ENCODE measurements around the gene BRSK1.

BRSK1 gene

DNA sequence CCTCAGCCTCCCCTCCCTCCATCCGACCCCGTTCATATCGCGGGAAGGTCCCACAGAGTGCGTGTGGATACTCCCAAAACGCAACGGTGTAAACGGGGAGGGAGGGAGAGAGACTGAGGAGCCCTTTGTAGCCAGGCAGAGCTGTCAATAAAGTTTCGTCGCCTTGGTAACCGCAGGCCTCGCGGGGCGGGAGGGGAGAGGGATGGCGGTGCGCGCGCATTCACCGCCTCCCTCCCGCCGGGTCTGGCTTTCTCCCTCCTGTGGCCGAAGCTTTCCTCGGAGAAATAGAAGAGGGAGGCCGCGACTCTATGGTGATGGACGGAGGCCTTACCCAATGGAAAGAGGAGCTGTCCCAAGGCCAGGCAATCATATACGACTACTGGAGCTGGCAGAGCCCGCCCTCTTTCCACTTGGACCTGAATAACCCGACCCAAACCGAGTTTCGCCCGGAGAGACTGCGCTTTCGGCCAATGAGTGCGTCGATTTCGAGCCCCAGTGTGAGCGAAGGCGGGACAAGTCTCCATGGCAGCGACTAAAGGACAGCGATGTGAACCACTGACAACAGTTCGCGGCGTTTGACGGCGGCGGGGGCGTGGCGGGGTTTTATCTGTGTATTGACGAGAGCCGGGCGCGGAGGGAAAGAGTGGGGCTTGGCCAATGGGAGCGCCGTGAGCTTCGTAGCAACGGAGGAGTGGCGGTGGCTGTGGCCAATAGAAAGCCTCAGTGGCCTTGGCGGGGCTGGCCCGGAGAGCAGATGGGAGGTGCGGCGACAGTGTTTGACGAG, 55.5 kb downstream of the BRSK1 start, which contains the start of gene KMT5C:
Gene KMT5C (plus strand): TSS at position 772 of the 784 bp plus-strand sequence. CDS start 2,061 bp downstream, outside the sequence.
- peak; percentile 99 for DNase-seq

- DNase-seq = no peak
These were observed 56.3 kb downstream of the BRSK1 start for GRCh38 chr19:55339889-55340783.

DNA sequence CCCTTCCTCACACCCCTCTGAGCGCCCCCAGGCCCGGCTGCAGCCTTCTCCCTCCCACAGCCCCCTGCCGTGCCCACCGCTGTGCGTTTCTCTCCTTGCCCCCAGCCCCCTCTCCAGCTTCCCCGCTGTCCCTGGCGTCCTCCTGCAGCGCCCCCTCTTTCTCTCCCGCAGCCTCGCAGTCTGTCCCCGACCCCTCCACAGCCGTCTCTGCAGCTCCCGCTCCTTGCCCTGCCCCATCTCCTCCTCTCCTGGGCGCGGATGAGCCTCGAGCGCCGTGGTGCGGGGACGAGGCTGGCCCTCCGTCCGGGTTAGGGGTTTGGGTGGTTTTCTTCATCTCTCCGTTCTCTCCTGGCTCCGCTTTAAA, 57.0 kb downstream of the BRSK1 start:
- no peak for DNase-seq

GRCh38 chr19:55341171-55341588, 57.4 kb downstream of the BRSK1 start:
- DNase-seq = peak; percentile 63

DNA sequence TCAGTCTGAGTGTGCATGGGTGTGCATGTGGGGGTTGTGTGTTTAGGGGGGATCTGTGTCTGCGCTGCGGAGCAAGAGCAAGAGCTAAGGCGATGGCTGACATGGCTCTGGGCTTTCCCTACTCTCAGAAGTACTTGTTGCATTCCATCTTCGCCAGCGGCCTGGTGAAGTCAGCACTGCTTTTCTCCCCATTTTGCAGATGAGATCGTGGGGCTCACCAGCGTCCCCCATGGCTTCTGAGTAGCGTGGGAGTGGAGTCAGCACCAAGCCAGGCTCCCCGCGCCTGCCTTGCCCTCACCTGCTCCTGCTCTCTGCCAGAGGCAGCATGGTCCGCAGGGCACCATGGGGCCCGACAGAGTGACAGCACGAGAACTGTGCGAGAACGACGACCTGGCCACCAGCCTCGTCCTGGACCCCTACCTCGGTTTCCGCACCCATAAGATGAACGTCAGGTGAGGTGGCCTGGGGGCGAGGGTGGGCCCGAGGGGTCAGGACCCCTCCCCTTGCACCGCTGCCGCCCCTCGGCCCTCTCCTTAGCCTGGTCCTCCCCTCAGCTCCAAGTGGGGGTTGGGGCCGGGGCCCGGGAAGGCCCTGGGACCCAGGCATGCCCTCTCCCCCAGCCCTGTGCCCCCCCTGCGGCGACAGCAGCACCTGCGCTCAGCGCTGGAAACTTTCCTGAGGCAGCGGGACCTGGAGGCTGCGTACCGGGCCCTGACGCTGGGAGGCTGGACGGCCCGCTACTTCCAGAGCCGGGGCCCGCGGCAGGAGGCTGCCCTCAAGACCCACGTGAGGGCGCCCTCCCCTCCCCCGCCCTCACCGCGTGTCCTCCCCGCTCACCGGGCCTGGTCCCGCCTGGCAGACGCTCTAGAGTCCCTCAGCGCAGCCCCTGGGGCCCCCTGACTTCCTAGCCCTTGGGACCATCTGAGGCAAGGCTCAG, 58.1 kb downstream of the BRSK1 start:
- DNase-seq = no peak

DNA sequence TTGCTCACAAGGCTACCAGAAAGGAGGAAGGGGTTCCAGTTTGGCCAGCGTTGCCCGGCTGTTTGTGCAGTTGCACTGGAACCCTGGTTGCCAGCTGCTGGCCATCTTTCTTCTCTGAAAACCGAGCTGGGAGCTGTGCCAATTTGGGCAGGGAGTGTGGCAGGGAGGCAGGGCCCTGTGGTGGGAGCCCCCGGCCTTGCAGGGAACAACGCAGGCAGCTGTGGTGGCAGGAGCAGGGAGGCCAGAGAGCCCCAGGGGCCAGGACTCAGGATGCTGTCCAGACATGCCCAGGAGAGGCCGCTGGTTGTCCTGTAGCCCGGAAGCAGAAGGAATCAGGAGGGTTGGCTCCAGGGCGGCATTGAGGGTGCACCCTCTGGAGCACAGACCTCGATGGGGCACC, 60.6 kb downstream of the BRSK1 start:
- DNase-seq = peak; percentile 41

GRCh38 chr19:55345101-55345817, 61.5 kb downstream of the BRSK1 start:
- DNase-seq = no peak

DNA sequence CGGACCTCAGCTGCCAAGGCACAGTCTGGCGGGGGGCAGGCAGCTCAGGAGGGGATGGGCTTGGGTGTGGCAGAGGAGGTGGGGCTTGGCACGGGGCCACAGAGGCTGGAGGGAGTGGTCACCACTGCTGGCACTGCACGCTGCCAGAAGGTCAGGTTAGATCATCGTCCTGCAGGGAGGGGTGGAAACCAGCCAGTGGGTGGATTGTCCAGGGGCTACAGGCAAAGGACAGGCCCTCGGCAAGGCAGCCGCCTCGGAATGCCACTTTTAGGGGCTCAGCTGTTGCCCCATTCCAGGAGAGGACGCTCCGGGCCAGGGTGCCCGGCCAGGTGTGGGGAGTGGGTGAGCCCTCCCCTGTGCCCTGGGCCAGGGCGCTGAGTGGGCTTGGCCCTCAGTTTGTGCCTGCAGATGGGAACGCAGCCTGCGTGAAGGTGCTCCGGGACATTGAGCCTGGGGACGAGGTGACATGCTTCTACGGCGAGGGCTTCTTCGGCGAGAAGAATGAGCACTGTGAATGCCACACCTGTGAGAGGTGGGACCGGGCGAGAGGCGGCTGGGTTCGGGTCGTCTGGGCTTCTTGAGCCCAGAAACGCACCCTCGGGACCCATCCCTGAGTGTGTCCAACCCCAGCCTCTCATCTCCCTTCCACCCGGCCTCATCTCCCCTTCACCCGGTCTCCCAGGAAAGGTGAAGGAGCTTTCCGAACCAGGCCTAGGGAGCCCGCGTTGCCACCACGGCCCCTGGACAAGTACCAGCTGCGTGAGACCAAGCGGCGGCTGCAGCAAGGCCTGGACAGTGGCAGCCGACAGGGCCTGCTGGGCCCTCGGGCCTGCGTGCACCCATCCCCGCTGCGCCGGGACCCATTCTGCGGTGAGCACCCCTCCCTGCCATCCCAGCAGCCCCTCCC, 62.3 kb downstream of the BRSK1 start:
- DNase-seq = no peak

DNA sequence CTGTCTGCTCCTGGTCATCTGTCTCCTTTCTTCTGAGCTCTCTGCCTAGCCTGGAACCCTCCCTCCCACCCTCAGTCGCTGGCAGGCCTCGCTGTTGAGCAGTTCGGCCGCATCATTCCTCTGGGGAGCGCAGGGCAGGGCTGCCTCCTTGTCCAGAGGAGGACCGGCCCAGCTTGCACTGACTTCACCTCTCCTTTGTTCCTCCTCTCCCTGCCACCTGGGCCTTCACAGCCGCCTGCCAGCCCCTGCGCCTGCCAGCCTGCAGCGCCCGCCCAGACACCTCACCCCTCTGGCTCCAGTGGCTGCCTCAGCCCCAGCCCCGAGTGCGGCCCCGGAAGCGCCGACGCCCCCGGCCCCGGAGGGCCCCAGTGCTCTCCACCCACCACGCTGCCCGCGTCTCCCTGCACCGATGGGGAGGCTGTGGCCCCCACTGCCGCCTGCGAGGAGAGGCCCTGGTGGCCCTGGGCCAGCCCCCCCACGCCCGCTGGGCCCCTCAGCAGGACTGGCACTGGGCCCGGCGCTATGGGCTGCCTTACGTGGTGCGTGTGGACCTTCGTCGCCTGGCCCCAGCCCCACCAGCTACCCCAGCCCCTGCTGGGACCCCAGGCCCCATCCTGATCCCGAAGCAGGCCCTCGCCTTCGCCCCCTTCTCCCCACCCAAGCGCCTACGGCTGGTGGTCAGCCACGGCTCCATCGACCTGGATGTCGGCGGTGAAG, 63.1 kb downstream of the BRSK1 start:
- no peak for DNase-seq

DNA sequence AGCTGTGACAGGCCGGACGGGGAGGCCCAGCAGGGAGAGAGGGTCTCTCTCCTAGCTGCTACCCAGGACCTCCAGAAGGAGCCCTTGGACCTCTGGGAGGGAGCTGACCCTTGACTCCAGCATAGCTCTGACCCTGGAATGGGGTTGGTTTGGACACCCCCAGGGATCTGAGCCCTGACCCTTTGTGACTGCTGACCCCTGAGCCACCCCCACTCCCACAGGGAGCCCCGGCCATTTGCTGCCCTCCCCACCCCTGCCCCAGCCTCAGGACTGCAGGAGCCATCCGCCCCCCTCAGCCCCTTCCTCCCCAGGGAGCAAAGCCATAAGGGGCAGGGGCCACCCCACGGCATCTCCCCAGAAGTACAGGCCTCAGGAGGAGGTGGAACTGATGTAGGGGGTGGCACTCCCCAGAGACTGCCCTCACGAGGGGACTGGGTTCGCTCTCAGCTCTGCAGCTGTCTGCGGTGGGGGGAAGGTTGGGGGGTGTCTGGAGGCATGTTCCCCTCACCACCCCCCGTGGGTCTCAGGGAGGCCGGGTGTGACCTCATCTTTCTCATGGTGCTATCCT, 63.7 kb downstream of the BRSK1 start:
- DNase-seq = no peak

- no peak for DNase-seq
These were observed 64.7 kb downstream of the BRSK1 start for GRCh38 chr19:55348317-55349034.

DNA sequence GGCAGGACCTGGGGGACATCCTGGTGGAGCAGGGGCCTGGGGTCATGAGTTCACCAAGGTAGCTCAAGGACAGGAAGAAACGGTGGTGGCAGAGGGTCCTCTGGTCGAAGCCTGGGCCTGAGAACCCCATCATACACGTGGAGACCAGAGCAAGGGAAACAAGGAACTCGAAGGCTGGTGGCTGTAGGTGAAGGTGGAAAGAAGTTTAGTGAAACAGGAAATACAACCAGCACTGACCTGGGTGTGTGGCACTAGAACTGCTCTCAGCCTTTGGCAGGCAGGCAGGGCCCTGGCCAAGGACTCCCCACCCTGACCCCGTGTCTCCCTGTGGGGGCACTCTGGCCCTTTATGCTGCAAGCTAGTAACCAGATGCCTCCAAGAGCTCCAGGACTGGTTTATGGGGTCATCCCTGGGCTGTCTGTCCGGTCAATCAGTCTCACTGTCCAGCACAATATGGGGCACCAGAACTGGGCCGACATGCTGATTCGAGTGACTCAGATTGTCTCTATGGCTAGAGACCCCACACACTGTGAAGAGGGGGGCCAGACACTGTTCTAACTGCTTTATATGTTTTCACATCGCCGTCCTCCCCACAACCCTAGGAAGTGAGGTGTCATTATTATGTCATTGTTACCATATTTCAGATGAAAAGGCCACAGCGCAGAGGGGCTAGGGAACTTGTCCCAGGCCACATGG, 67.0 kb downstream of the BRSK1 start:
- no peak for DNase-seq

DNA sequence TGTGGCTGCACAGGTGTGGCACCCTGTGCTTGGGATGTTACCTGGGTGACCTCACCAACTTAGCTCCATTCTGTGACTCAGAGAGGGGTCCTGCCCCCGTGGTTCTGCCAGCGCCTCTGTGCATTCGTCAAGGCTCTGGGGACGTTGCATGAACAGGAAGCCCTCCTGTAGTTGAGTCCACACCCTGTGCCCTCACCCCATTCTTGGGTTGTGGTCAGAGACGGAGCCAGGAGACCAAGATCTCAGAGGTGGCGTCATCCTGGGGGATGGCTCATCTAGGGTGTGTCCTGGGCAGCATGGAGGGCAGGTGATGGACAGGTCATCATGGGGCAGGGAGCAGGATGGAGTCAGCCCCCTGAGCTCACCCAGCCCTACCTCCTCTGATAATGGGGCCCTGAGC, 68.2 kb downstream of the BRSK1 start:
- no peak for DNase-seq

- no peak for DNase-seq
These were observed 68.8 kb downstream of the BRSK1 start for GRCh38 chr19:55352549-55353145.

- no peak for DNase-seq
These were observed 69.6 kb downstream of the BRSK1 start for GRCh38 chr19:55353356-55353802.

DNA sequence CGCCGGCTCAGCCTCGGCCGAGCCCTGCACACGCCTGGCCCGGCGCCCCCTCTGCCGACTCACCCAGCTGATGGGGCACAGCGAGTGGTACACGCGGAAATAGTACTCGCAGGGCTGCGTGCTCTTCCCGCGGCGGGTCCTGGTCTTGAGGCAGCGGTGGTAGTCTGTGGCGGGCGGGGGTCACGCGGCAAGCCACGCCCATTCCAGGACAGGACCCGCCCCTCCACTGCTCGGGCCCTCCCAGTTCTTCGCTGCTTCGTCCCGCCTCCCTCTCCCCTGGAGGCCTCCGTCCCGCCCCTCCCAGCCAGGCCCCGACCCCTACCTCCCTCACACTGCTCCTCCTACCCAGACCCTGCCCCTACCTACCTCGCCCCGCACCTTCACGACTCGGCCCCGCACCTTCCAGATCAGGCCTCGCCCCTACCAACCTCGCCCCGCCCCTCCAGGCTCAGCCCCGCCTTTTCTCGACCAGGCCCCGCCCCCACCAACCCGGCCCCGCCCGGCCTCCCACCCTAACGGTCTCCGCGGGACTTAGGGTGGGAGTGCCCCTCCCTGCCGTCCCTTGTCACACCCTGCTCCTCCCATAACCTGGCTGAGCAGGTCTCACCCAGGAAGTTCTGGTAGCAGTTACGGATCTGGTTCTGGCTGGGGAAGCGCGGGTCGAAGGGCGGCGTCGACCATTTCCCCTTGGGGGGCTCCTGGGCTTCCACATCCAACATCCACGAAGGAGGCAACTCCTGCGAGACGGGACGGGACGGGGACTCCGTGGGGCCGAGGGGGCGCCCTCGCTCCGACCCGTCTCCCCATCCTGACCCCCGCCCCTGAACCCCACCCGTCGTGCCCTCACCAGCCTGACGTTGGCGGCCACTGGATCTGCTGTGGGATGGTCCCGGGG, 70.3 kb downstream of the BRSK1 start:
- DNase-seq = no peak

- no peak for DNase-seq
These were observed 71.0 kb downstream of the BRSK1 start, which contains the start of gene COX6B2 for GRCh38 chr19:55354698-55355212. TSS of gene COX6B2 (minus strand) at chr19:55354719. CDS start at chr19:55354521, 198 bp downstream.

Measured in NCI-H1092 (cell line).